Tibial artery (tissue), 4 donors: ENCODE data around the gene PLEKHH1.
"Not testable (repeated sequence)": the region's sequence is repeated elsewhere in the genome, so short reads cannot be mapped to it uniquely, and the experiment has no call there.

Experiments used
- DNase-seq, 2 donors: peaks; one replicate each; pipeline ENCODE4 v3.0.0-alpha.2; 2019
- H3K27ac ChIP-seq, 2 donors: fragments of 200-600 bp; sonication (generic) in 1 of 2; 1 replicate in 1 of 2; 2 replicates in 1 of 2; pipeline ENCODE4 v1.5.1; 2018 to 2019; ENCODE audit warnings: mild to moderate bottlenecking in 1 of 2
- H3K27me3 ChIP-seq, 2 donors: fragments of 200-600 bp; sonication (generic) in 1 of 2; one replicate each; pipeline versions ENCODE4 v1.5.1 to v1.6.0; 2016 to 2019
- H3K36me3 ChIP-seq, 3 donors: fragments of 200-600 bp; sonication (generic) in 2 of 3; one replicate each; pipeline ENCODE4 v1.5.1; 2016 to 2019; ENCODE audit warnings: mild to moderate bottlenecking in 2 of 3
- H3K4me1 ChIP-seq, 4 donors: fragments of 200-600 bp; sonication (generic) in 2 of 4; 1 replicate in 3 of 4; 2 replicates in 1 of 4; pipeline ENCODE4 v1.5.1; 2016 to 2019
- H3K4me3 ChIP-seq, 2 donors: fragments of 200-600 bp; sonication (generic) in 1 of 2; 1 replicate in 1 of 2; 2 replicates in 1 of 2; pipeline ENCODE4 v1.5.1; 2018 to 2019; ENCODE audit warnings: mild to moderate bottlenecking in 2 of 2
- H3K9me3 ChIP-seq, 3 donors: fragments of 200-600 bp; sonication (generic) in 1 of 3; one replicate each; pipeline ENCODE4 v1.5.1; 2016 to 2019
- intact Hi-C: fragments of 100-400 bp; cut with DNase I; formaldehyde crosslinking; loops from one replicate; pipeline ENCODE4 v1.15.0; 2023; ENCODE audit warnings: low total_unique reads
- TF ChIP-seq, protein P1 (sequence below), 2 experiments: fragments of 200-600 bp in 1 of 2; fragments of 450-650 bp in 1 of 2; IDR thresholded peaks; one replicate each; pipeline ENCODE4 v1.5.1; 2017 to 2019; ENCODE audit warnings: antibody characterized with exemption in 2 of 2, mild to moderate bottlenecking in 1 of 2, moderate library complexity in 1 of 2

Gene PLEKHH1

DNA sequence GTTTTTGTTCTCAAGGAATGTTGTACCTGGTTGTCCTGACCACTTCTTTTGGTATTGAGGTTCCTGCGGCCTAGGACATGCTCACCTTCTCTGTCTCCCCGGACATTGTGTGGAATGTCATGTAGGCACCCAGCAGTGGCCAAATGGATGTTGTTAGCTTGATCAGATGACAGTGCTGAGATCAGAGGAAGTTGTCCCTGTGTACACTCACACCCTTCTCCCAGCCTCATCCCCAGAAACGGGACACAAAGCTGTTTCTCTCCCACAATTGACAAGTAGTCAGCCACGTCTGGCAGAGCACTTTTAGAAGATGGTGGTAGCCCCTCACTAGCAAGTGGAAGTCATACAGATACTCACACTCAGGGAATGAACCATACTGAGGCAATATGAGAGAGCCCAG is 3.0 kb downstream of the PLEKHH1 start:
- H3K9me3 ChIP-seq = no peaks in the 10 kb centered on the region
- no peak overlapping the region for H3K4me3 ChIP-seq
- no peaks in the 10 kb centered on the region for H3K36me3 ChIP-seq
- H3K27ac ChIP-seq = no peak overlapping the region
- intact Hi-C loops = no loop called here
- H3K4me1 ChIP-seq = peaks cover 0 to 16% (median 8%) of the 10 kb centered on the region in 4 donors
- no peak for DNase-seq
- TF ChIP-seq, protein P1, sequence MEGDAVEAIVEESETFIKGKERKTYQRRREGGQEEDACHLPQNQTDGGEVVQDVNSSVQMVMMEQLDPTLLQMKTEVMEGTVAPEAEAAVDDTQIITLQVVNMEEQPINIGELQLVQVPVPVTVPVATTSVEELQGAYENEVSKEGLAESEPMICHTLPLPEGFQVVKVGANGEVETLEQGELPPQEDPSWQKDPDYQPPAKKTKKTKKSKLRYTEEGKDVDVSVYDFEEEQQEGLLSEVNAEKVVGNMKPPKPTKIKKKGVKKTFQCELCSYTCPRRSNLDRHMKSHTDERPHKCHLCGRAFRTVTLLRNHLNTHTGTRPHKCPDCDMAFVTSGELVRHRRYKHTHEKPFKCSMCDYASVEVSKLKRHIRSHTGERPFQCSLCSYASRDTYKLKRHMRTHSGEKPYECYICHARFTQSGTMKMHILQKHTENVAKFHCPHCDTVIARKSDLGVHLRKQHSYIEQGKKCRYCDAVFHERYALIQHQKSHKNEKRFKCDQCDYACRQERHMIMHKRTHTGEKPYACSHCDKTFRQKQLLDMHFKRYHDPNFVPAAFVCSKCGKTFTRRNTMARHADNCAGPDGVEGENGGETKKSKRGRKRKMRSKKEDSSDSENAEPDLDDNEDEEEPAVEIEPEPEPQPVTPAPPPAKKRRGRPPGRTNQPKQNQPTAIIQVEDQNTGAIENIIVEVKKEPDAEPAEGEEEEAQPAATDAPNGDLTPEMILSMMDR (IDR thresholded peaks at IDR 0.05) = no peak
- no peaks in the 10 kb centered on the region for H3K27me3 ChIP-seq

DNA sequence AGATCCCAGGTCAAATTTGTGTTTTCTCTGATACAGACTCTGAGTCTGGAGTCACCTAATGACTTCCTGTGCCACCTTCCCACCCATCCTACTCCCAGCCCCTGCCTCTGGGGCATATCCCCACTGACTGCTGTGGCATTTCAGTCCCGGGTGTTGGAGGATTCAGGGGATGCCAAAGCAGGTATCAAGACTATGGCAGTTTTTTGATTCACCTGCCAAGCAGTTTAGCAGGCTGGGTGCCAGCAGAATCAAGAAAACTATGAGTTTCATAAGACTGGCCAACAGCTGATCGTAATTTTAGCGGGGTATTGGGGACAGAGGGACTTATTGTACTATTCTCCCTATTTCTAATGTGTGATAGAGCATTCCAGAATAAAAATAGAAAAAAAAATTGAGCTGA is 4.6 kb downstream of the PLEKHH1 start:
- TF ChIP-seq, protein P1 (IDR thresholded peaks at IDR 0.05) = no peak
- Histone ChIP-seq H3K9me3 (no peaks in the 10 kb centered on the region), H3K27me3 (peaks cover 0 to 3% of the 10 kb centered on the region in 2 donors), H3K36me3 (no peaks in the 10 kb centered on the region), H3K4me1 (peaks cover 0 to 10% (median 5%) of the 10 kb centered on the region in 4 donors), H3K4me3 (no peak overlapping the region), H3K27ac (no peak overlapping the region)
- no peak for DNase-seq
- intact Hi-C loops = no loop called here

DNA sequence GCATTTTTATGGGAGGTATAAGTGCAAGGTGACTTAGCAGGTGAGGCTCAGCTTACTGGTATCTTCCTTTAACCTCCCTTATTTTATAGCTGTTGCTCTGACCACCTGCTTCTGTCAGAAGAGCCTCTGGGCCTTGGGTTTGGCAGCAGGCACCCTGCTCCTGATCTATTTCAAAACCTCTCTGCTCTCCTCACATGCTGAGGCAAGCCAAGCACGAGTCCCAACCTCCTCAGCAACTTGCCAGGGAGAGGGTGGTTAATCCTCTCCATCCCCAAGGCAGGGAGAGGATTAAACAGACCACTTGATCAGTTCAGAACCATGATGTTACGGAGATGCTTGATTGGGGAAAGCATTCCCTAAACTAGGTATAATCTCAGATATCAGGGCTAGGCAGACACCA is 5.4 kb downstream of the PLEKHH1 start:
- TF ChIP-seq, protein P1 (IDR thresholded peaks at IDR 0.05) = no peak
- Histone ChIP-seq H3K4me1 (peaks cover 0 to 4% (median 2%) of the 10 kb centered on the region in 4 donors), H3K36me3 (no peaks in the 10 kb centered on the region), H3K9me3 (no peaks in the 10 kb centered on the region), H3K27ac (no peak overlapping the region), H3K27me3 (peaks cover 0 to 3% of the 10 kb centered on the region in 2 donors), H3K4me3 (no peak overlapping the region)
- no peak for DNase-seq
- intact Hi-C loops = no loop called here

DNA sequence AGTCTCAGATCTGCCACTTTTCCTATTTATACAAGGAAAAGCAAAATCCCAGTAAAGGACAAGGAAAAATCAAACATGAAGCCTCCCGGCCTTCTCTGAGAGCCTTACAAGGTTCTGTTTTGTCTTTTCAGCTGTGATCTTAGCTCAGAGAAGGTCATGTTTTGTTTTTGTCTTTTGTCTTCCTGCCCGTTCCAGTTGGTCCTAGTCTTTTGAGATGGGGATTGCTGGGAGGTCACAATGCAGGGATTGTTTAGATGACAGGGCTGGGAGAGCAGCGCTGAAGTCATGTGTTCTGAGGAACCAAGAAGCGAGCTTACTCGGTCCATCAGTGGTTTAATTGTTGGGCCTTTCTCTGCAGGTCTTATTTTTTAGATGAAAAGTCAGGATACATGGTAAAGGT is 6.0 kb downstream of the PLEKHH1 start:
- Histone ChIP-seq H3K36me3 (no peaks in the 10 kb centered on the region), H3K4me1 (no peaks in the 10 kb centered on the region), H3K9me3 (no peaks in the 10 kb centered on the region), H3K27me3 (peaks cover 0 to 3% of the 10 kb centered on the region in 2 donors), H3K4me3 (no peak overlapping the region), H3K27ac (no peak overlapping the region)
- TF ChIP-seq, protein P1 (IDR thresholded peaks at IDR 0.05) = no peak
- intact Hi-C loops = no loop called here
- no peak for DNase-seq

DNA sequence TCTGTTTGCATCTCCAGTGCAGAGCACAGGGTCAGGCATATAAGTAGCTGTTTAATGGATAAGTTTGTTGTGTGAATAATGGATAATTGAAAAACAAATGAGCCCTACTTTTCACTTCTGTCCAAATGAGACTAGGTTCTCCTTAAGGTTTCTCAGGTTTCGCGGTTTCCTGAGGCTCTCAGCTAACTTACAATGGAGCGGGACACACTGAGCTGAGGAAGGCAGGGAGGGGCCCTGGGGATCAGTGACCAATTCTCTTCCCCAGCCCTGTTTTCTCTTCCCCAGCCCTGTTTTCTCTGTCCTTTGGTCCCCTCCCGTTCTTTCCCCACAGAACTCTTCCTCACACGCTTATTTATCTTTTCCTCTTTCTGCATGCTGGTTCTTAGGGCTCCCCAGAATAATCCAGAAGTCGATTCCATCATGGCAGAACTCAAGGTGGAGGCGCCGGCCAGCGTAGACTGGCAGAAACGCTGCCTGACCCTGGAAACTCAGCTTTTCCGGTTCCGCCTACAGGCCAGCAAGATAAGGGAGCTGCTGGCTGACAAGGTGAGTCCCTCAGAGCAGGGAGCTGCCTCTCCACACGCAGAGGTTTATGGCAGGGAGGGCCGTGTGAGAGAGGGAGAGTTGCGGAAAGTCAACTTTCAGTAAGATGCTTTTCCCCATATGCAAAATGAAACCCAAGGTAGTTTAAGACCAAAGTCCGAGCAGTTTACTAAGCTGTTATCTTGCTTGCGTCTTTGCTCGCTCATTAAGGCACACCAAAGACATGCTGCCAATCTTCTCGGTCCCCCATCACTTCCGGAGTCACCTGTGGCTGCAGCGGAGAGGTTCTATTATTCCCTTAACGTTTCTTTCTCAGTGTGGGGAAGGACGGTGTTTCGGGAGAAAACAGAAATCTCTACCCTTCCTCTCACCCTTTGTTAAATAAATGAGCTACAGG is 8.6 kb downstream of the PLEKHH1 start:
- H3K27ac ChIP-seq = no peak overlapping the region
- H3K4me1 ChIP-seq = no peaks in the 10 kb centered on the region
- peaks cover 0 to 3% of the 10 kb centered on the region in 2 donors for H3K27me3 ChIP-seq
- H3K4me3 ChIP-seq = no peak overlapping the region
- no peak for DNase-seq
- H3K36me3 ChIP-seq = no peaks in the 10 kb centered on the region
- no peaks in the 10 kb centered on the region for H3K9me3 ChIP-seq
- TF ChIP-seq, protein P1 (IDR thresholded peaks at IDR 0.05) = no peak
- intact Hi-C loops = no loop called here

DNA sequence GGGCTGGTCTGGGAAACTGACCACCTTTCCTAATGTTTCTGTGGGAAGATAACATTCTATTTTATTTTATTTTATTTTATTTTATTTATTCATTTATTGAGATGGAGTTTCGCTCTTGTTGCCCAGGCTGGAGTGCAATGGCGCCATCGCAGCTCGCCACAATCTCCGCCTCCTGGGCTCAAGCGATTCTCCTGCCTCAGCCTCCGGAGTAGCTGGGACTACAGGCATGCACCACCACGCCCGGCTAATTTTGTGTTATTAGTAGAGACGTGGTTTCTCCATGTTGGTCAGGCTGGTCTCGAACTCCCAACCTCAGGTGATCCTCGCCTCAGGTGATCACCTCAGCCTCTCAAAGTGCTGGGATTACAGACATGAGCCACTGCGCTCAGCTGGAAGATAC is 9.5 kb downstream of the PLEKHH1 start:
- H3K4me3 ChIP-seq, H3K27ac ChIP-seq, H3K9me3 ChIP-seq, H3K4me1 ChIP-seq, H3K36me3 ChIP-seq, intact Hi-C loops, DNase-seq, H3K27me3 ChIP-seq: not testable (repeated sequence)
